Measurements from ENCODE around the gene PIGBOS1.

Gene PIGBOS1

DNA sequence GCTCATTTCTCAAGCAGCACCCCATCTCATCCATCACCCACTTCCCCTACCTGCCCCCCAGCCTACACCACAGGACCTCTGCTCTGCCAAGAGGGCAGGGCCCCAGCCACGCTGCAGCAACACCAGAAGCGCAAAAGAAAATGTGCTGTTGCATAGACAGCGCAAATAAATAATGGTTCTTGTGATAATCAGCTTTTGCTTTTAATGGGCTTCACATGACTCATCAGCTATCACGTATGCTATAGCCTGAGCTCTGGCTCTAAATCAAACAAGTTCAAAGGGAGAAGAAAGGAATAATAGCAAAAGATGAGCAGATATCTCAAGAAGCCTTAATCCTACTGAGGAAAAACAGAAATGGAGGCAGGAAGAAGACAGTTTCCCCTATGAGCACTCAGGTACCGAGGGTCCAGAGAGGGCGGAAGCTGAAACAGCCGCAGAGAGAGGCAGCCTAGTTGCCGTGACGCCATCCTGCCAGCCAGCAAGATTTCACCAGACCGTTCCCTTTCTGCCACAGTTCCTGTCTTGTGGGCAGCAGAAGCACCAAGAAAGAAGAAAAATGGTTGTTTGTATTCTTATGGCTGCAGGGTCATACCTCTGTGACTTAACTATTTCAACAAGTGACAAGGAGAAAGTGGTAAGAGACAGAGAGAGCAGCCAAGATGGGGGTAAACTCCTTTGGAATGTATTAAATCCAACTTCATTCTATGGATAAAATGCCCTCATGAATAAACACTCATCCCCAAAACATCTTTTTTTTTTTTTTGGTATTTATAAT is 51.3 kb downstream of the PIGBOS1 start:
- H3K27ac ChIP-seq (ENCODE audit: insufficient read depth, low read depth, low read length, poor library complexity, severe bottlenecking) = no peak overlapping the region
- no peaks in the 10 kb centered on the region for H3K9me3 ChIP-seq (ENCODE audit: control insufficient read depth, low read length)
- no peaks in the 10 kb centered on the region for H3K36me3 ChIP-seq (ENCODE audit: control insufficient read depth, insufficient read depth, low read length)
- H3K27me3 ChIP-seq (ENCODE audit: control insufficient read depth, insufficient read depth, low read length, poor library complexity, severe bottlenecking) = no peaks in the 10 kb centered on the region
- no peak overlapping the region for H3K4me3 ChIP-seq (ENCODE audit: insufficient read depth, low read depth, low read length)
- WGBS, 2 experiments = 92 to 94% methylated on average over 10 of the region's 10 CpGs
- no peaks in the 10 kb centered on the region for H3K4me1 ChIP-seq (ENCODE audit: control insufficient read depth, insufficient read depth, low read length)
